GM12892 (cell line): ENCODE measurements around the gene TMEM184C.

Experiments
- POLR2A ChIP-seq: IDR thresholded peaks from 2 replicates; pipeline ENCODE4 v1.6.1; 2011; ENCODE audit warnings: low read depth, low read length, control low read depth
- TAF1 ChIP-seq: IDR thresholded peaks from 2 replicates; pipeline ENCODE4 v1.6.1; 2011; ENCODE audit warnings: low read depth, mild to moderate bottlenecking, control low read depth, low read length, borderline replicate concordance

DNA sequence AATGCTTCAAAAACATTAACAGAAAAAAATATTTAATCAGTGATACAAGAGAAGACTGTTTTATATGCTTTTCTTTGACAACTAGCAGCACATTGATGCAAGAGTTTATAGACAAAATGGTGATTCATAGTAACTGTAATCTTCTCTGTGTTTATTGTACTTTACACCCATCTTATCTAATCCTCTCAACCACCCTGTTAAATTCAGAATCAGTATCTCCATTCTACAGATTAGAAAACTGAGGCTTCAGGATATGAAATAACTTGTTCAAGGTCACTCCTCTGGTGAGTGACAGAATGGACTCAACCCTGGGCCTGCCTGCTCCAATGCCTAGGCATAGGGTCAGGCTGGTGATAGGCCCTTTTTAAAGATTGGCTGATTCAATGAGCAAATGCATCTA lies 26.1 kb upstream of the TMEM184C start:
- TF ChIP-seq POLR2A (no peak), TAF1 (no peak)
